NCI-H1694 treated with DMSO at 0.1 percent for 48 hours (cell line): ENCODE data around the gene PILRA.

Source experiments
- DNase-seq: peaks from one replicate; lab custom pipeline; 2025; lab: John Stamatoyannopoulos, UW

Gene PILRA

GRCh38 chr7:100411101-100411500 lies 37.8 kb downstream of the PILRA start:
- DNase-seq: no peak

GRCh38 chr7:100413346-100413745 lies 40.1 kb downstream of the PILRA start:
- DNase-seq: no peak

- no peak for DNase-seq
These were observed 40.6 kb downstream of the PILRA start for GRCh38 chr7:100413889-100414288.

- DNase-seq: no peak
These were observed 42.2 kb downstream of the PILRA start for GRCh38 chr7:100415448-100415847.

- DNase-seq: no peak
These were observed 45.8 kb downstream of the PILRA start for GRCh38 chr7:100418930-100419659.

GRCh38 chr7:100419660-100420226 lies 46.5 kb downstream of the PILRA start:
- no peak for DNase-seq

- DNase-seq: no peak
These were observed 50.0 kb downstream of the PILRA start for GRCh38 chr7:100423315-100423714.

- DNase-seq: no peak
These were observed 52.1 kb downstream of the PILRA start for GRCh38 chr7:100425347-100425746.

GRCh38 chr7:100426516-100426915 lies 53.2 kb downstream of the PILRA start:
- no peak for DNase-seq

- DNase-seq: no peak
These were observed 54.5 kb downstream of the PILRA start for GRCh38 chr7:100427762-100428198.

GRCh38 chr7:100428199-100428966 lies 55.1 kb downstream of the PILRA start, which contains the start of gene ZCWPW1:
ZCWPW1 (minus strand) TSS chr7:100428703; CDS start chr7:100420649, 8,054 bp downstream.
- DNase-seq: peak; percentile 96

- DNase-seq: peak; percentile 99
These were observed 55.8 kb downstream of the PILRA start for GRCh38 chr7:100428967-100429636.

- peak; percentile 95 for DNase-seq
These were observed 56.6 kb downstream of the PILRA start, which contains the start of gene MEPCE for GRCh38 chr7:100429637-100430492. MEPCE (plus strand) TSS chr7:100429831; CDS start chr7:100430019, 188 bp downstream.

- no peak for DNase-seq
These were observed 57.4 kb downstream of the PILRA start for GRCh38 chr7:100430493-100431285.

- no peak for DNase-seq
These were observed 58.0 kb downstream of the PILRA start for GRCh38 chr7:100431286-100431735.

GRCh38 chr7:100432053-100432452 lies 58.8 kb downstream of the PILRA start:
- no peak for DNase-seq

GRCh38 chr7:100432621-100433275 lies 59.5 kb downstream of the PILRA start:
- DNase-seq: no peak

- DNase-seq: no peak
These were observed 59.9 kb downstream of the PILRA start for GRCh38 chr7:100433276-100433591.

GRCh38 chr7:100433592-100434296 lies 60.5 kb downstream of the PILRA start:
- no peak for DNase-seq
